OCI-LY7 (cell line): ENCODE data around the gene TBC1D2B.
"Not testable (repeated sequence)": the region's sequence is repeated elsewhere in the genome, so short reads cannot be mapped to it uniquely, and the experiment has no call there.

ENCODE experiments used
- CTCF ChIP-seq: fragments of 200-600 bp; sonication (generic); conservative IDR thresholded peaks from 2 replicates; pipeline ENCODE4 v1.5.1; 2014; ENCODE audit warnings: mild to moderate bottlenecking, antibody characterized with exemption, low read length, moderate library complexity, mixed read lengths
- EZH2phosphoT487 ChIP-seq: fragments of 200-600 bp; sonication (generic); IDR thresholded peaks from 2 replicates; pipeline ENCODE4 v1.6.1; 2018; ENCODE audit warnings: low read depth, borderline replicate concordance, mild to moderate bottlenecking, mixed run types, antibody characterized with exemption, low read length, moderate library complexity, mixed read lengths

- not testable (repeated sequence) for TF ChIP-seq CTCF, EZH2phosphoT487
These were observed 119.5 kb downstream of the TBC1D2B start for GRCh38 chr15:77958021-77958420.
